HG02610 (cell line): Measurements from ENCODE around the gene CACNA2D1.

Source experiments
- ATAC-seq: cut with Tn5 transposase; IDR thresholded peaks from one replicate; pipeline ENCODE4 v1.9.1; 2021; ENCODE audit warnings: mild to moderate bottlenecking, moderate library complexity; ENCODE audit not compliant: unreplicated experiment

CACNA2D1 gene

DNA sequence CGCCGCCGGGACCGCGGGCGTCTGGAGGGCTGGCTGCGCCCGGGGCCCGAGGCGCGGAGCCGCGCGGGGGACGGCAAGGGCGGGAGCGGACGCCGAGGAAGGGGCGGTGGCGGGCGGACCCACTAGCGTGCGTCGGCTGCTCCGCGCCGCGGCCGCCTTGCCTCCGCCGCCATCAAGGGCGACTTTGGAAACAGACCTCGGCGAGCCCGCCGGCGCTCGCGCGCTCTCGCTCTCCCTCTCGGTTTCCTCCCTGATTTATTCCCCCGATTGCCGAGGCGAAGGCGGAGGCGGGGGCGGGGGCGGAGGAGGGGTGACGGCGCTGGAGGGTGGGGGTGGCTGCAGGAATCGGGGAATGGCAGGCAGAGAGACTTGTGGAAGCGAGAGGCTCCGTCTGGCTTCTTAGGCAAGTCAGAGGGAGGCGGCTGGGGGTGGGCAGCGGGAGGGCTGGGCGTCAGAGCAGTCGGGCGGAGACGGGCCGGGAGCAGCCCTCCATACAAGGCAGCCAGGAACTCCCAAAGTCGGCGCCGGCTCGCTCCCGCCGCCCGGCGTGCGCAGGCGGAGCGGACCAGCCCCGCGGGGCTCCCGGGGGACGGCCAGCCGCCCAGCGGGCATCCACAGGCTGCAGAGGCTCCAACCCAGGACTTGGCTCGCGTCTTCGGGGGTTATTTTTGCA lies at the start of gene CACNA2D1:
Gene CACNA2D1, minus strand, starts transcription at position 231 of the 673 bp plus-strand sequence.
- no peak for ATAC-seq

DNA sequence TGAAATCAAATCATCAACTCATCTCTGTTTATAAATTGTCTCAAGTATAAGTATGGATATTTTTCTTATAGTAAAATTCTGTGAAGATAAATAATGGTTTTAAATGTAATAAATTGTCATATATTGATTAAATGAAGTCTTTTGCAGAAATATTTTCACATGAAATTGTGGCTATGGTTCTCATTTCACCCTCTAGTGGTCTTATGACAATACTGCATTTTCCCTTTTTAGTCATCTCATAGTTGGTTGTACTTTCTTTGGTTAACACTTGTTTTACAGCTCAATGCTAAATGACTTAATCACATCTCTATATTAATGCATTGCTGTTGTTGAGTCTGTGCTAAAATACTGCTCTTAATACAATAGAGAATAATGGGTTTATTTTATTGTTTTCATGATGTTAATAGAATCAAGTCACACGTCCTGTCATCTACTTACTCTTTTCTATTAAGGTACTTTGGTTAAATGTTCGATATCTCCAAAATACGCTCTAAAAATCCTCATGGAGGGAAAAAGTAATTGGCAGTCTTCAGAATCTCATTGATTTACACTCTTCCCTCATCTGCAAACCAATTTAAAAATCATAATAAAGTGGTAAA lies 38.0 kb upstream of the CACNA2D1 start:
- peak; percentile 82 for ATAC-seq

DNA sequence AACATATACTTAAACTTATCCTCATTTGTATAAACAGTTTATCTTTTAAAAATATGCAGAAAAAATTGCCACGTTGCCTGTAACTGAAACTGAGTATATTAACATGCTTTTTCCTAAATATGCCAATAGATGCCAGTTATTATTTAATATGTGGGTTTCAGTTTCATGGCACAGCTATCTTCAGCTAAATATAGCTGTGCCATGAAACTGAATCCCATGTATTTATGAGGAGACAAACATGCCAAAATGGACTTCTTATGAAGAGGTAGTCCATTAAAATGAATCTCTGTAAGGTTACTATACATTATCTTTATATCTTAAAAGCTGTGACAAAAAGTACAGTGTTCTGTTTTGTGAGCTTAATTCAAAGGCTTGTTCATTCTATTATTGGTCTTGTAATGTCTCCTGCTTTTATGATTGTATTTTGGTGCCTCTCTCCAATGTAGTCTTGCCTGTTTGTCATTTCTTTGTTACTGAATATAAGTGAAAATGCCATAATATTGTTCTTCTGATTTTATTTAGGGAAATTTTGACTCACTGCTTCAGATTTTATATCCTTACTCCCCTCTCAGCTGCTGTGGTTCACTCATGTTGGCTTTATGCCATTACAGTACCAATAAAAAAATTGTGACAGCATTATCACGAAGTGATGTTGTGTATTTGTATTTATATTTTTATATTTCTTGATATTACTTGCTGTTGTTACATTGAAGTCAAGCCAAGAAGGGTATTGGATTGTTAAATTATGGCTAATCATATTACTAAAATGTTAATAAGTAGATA lies 34.3 kb upstream of the CACNA2D1 start:
- no peak for ATAC-seq

DNA sequence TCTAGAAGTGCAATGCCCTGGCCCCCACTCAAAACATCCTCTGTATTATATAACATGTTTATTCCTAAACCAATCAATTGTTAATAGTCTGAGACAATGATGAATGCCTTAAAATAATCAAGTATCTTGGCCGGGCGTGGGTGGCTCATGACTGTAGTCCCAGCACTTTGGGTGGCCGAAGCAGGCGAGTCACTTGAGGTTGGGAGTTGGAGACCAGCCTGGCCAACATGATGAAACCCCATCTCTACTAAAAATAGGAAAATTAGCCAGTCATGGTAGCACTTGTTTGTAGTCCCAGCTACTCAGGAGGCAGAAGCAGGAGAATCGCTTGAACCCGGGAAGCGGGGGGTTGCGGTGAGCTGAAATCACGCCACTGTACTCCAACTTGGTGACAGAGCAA lies 29.4 kb upstream of the CACNA2D1 start:
- ATAC-seq, result no peak

DNA sequence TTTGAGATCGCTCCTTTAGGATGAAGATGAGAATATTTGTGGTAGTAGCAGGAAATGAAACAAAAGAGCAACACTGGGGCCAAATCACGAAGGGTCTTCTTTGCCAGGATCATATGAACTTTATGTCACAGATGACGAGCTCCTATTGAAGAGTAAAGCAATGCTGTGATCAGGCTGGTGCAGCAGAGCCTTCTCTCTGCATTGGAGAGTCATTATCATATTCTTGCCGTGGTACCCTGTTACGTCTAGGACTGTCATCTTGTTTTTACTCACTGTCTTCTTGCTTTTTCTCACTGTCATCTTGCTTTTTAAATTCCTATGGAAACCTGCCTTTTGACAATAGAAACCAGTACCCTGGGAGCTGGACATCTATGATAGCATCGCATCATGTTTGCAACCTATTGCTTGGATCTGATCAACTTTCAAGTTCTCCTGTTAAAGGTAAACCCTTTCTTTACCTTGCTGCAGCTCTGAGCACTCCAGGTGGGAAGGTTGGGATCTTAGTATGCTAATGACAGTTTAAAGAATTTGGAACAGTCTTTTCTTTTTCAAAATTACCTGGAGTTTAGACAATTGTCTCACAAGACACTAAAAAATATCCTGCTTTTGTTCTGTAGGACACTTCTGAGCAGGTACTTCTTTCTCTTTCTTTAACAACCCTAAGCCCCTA lies 27.9 kb upstream of the CACNA2D1 start:
- ATAC-seq, result no peak

DNA sequence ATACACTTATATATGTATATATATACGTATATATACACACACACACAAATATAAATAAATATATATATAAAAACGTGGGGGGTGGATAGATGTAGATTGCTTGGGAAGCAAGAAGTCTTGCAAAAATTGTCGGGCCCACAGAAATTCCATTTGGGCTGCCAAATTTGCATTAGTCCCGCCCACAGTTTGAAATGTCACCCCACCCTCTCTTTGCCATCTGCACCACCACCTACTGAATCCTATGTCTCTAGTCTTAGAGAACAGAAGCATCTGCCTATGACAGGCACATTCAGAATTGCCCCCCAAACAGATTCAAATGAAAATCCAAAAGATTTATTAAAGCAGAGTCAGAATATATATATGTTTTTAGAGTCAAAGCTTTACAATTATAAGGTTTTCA lies 25.6 kb upstream of the CACNA2D1 start:
- ATAC-seq, result no peak

DNA sequence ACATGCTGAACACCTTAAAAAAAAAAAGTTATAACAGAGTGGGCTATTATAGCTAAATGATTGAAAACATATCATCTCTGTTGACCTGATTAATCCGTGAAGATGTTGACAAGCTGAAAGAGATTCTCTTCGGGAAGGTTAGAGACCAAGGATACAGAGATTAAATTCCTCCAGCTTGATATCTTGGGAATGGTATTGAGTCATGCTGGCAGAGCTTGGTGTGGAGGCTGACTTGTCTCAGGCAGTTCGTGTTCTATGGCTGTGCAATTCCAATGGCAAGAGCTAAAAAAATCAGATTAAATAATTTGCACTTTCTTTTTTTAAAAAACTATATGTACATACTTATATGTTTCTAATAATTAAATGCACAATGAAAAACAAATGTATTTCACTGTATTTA lies 24.9 kb upstream of the CACNA2D1 start:
- ATAC-seq, result no peak

DNA sequence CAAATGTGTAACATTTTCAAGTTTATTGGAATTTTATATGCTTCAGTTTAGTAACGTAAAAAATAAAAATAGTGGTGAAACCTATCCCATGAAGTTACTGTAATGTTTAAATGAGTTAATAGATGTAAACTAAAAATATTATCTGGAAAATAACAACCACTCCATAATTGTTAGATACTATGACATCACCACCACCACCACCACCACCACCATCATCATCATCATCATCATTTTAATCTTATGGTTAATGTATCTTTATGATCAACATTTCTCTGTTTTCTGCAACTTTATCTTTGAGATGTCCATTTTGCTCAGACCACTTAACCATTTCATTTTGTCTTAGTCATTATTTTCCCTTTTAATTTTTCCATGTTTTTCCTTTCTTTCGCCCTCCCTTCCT lies 23.4 kb upstream of the CACNA2D1 start:
- no peak for ATAC-seq

DNA sequence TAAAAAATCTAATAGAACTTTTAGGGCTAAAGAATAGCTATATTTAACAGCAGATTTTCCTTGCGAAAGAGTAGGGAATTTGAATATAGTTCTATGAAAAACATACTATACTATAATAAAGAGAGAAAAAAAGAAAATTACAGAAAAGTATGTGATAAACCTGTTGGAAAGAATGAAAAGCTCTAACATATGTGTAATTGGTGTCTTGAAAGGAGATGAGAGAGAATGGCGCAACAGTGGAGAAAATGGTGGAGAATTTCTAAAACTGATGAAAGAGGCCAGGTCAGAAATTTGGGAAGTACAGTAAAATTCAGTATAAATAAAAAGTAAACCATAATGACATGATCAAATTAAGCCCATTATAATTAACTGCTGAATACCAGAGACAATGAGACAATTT lies 20.8 kb upstream of the CACNA2D1 start:
- ATAC-seq, result no peak

DNA sequence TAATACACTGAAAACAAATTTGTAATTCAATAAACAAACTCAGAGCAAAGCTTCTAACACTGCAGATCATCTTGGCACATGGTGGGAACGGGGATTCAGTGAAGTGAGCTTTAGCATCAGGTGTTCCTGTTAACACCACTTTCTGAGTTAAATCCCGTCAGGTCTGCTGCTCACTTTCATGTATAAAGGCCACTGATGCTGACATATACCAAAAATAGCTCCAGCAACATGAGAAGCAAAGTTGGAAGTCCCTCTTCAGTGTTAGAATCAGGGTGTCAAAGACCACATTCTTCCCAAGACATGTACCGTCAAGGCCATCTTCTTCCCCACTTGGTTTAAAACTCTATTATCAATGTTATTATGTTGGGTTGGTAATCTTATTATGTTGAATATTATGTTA lies 11.7 kb upstream of the CACNA2D1 start:
- no peak for ATAC-seq

DNA sequence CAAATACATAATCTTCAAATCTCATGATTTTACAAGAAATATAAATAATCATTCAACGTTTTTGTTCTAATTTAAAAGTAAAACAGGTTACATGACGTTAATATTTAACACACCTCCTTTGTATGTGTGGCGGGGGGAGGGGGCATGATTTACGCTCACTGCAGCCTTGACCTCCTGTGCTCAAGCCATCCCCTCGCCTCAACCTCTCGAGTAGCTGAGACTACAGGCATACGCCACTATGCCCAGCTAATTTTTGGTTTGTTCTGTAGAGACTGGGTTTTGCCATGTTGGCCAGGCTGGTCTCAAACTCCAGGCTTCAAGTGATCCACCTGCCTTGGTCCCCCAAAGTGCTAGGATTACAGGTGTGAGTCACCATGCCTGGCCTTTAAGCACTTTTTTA lies 7.2 kb upstream of the CACNA2D1 start:
- no peak for ATAC-seq

DNA sequence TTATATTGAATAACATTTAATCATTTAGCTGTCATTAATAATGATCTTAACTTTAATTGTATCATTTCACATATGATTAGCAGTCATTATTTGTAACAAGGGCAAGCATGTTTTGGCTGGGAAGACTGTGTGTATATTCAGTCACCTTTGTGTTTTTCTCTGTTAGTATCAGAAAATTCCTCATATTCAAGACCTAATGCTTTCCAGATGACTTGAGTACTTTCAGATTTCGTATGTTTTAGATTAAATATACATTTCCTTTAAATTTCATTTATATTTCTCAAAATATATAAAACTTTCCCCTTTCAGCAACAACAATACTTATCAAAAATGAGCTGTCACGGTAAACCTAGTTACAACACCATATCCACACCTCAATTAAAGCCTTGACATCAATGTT lies 6.3 kb upstream of the CACNA2D1 start:
- ATAC-seq, result no peak

DNA sequence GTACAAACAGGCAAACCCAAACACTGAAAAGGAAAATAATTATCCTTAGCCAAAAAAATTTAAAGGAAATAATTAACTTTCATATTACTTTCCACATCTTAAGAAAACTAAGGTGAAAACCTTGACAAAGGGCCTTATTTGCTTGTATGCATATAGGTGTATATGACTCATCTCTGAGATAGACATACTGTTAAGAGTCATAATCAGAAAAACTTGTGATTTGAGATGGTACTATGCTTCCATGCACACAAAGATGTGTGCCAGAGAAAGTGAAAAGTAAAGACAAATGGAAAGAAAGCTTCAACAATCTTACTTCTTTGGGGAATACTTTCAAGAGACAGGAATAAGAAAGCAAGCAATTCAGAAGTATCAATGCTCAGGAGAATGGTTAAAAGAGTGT lies 3.3 kb upstream of the CACNA2D1 start:
- no peak for ATAC-seq

DNA sequence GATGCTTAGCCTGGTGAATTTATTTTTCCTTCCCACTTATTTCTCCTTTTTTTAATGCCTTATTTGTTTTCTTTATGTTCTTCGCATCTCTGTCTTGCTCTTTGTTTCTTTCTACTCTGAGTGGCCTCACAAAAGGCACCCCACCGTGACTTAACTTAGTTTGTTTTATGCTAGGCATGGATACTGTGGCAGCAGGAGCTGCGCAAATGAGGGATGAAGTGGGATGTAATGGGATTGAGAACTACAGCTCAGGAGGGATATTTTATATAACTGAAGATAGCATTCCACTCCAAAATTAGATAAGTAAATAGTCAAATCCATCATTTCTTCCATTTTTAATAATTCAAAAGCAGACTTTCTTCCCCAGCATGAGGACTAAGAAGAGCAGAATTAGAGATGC lies 1.7 kb upstream of the CACNA2D1 start:
- no peak for ATAC-seq

DNA sequence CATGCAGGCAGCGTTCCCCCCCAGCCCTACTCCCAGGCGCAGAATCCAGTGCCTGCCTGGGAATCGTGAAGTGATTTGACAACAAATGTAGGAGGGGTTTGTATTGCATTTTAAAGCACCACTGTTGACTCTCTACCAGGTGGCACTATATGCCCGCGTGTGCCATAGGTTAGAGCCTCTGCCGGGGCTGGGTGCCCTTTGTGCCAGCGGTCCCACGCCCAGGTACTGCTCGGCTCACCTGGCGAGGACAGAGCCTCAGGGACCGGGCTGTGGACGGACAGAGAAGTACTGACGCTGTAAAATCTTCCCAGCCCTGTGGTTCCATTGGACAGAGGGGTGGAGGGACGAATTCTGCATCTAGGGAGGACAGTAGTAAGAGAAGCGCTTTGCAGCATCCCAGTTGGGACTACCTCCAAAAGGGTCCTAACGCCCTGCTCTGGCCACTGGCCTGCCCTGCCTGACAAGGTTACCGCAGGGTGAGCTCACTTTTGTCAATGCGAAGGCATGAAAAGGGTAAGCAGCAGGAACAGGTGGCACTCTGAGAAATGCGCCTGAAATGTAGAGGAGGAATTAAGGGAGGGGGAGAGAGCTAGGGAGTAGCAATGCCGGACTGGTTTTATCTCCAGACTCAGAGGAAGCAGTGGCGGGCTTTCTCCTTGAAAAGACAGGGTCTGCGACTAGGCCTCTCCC lies 788 bp upstream of the CACNA2D1 start:
- no peak for ATAC-seq

DNA sequence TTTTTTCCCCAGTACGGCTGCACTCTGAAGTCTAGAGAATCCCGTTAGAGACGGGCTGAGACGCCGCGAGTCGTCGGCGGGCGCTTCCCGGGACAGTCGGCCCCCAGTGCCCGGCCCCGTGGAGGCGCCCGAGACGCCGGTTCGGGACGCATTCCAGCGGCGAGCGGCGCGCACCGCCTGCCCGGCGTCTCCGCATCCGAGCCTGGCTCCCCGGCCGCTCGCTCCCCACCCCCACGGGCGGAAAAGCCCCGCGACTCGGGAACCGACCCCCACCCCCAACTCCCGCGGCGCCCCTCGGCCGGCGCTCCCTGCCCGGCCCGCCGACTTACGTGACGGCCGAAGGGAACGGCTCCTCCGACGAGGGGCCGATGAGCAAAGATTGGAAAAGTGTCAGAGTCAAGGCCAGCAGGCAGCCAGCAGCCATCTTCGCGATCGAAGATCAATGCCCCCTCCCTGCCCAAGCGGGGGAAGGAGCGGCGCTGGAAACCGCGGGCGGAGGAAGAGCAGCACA lies 486 bp downstream of the CACNA2D1 start:
- no peak for ATAC-seq

DNA sequence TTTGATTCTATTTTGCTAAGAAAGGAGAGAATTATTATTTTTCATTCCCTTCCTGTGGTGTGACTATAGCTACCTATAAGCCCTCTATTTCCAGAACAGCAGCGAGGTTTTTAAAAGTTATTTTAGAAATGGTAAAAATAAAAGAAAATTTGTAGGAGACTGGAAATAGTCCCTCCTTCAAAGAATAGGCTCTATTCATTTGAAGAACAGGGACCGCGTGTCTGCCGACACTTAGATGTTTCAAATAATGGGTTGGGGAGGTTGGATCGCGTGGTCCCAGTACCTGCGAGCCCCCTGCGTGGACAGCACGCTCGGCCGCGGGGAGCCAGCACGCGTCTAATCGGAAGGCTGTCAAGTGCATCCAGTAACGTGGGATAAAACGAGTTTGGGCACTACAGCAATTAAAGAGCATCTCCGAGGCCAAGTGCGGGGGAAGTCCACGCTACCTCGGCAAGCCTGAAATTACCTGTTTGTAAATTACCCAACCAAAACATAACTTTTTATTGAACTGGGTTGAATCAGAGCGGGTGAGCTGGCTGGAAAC lies 1.0 kb downstream of the CACNA2D1 start:
- ATAC-seq, result no peak

DNA sequence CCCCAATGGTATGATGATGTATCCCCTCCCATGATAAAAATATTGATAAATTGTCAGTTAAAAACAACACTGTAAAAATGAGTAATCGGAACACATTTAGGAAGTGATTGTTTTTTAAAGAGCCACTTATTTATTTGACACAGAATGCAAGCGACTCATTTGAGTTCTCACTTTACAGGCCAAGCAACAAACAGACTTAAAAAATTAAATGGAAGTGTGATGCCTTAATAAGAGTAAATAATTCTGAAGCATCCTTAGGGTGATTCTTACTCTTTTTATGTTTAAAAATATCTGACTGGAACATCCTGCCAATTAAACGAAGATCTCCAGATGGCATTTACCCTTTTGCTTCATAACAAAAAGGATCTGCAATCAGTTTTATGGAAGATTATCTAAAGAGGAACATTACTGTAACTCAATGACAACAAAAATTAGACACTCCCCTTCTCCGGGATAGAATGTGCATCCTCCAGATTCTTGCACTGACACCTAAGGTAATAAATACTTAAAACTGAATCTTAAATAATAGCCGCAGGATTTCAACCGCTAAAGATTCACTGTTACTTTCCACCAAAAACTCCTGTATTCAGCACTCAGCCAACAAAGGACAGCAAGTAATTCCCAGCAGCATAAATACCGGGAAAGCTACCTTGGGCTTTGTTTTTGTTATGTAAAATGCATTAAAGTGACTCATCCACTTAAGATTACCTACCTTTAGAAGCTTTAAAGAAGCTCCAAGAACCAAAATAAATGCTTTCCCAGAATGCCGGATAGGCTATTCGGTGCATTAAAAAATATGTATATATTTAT lies 1.7 kb downstream of the CACNA2D1 start:
- ATAC-seq, result no peak

DNA sequence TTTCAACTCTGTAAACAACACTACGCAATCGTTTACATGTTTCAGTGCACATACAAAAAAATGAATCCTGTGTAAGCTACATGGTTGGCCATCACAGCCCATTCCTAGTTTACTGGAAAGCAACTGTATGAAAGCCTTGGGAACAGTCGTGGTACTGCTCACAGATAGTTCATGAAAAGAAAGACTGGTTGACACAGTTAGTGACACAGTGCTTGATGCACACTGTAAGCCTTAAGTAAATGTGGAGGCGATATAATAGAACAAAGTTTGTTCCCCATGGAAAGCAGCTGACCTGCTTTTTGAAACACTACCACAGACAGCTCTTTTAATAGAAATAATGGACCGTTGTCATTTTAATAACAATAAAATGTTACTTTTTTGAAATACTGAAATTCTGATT lies 5.1 kb downstream of the CACNA2D1 start:
- no peak for ATAC-seq

DNA sequence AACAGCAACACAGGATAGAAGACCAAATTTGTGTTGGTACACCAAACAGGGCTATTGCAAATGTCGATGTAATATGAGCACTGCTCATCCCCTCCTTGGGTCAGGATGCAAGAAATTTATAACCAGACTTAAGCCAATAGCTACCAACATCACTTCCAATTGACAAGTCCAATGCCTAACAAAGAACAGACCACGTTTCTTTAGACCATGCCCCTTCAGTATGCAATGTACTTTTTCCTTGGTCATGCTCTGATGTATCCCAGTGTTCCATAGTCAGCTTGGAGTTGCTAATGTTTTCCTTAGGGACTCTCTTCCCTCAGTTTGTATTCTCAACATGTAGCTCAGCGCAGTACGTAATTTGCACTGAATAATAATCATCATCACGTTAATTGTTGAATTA lies 7.8 kb downstream of the CACNA2D1 start:
- no peak for ATAC-seq
